H1 (cell line): Measurements from ENCODE around the gene UBXN4. TPM values are rescaled to one million over a fixed set of nuclear protein-coding genes. Genes with fewer than 3 reads are reported as not detected.

Experiments
- CTCF ChIA-PET: fragments of 300-600 bp; sonication (Branson Sonifier 250); formaldehyde crosslinking; loops from one replicate; lab custom pipeline; 2021; ENCODE audit not compliant: partially characterized antibody; lab: Charles Lee
- POLR2A ChIA-PET: fragments of 300-600 bp; sonication (Branson Sonifier 250); formaldehyde crosslinking; loops from one replicate; lab custom pipeline; 2021; ENCODE audit warnings: inconsistent platforms; ENCODE audit not compliant: partially characterized antibody; lab: Charles Lee
- DNase-seq, 2 experiments: peaks; one replicate each; pipeline versions ENCODE4 v3.0.0 to v3.0.0-alpha.2; 2010 to 2022; ENCODE audit warnings: low spot score in 2 of 2, low read depth in 1 of 2, mixed read lengths in 1 of 2
- FAIRE-seq: peaks from 2 replicates; lab custom pipeline; 2011; peaks lifted over from hg19 to GRCh38; lab: Jason Lieb, UNC
- H2AFZ ChIP-seq: 2 replicates; pipeline ENCODE4 v1.8.1; 2012; ENCODE audit warnings: low read length, inconsistent platforms
- H2AK5ac ChIP-seq: 2 replicates; pipeline ENCODE4 v1.6.1; 2013; ENCODE audit warnings: low read depth, low read length
- H2BK120ac ChIP-seq: replicated peaks from 2 replicates; pipeline ENCODE3; 2013; ENCODE audit warnings: low read depth, low read length, inconsistent platforms
- H2BK12ac ChIP-seq: 2 replicates; pipeline ENCODE4 v1.6.1; 2013; ENCODE audit warnings: low read depth, low read length
- H2BK15ac ChIP-seq: 2 replicates; pipeline ENCODE4 v1.6.1; 2013; ENCODE audit warnings: low read length
- H2BK20ac ChIP-seq: 2 replicates; pipeline ENCODE4 v1.6.1; 2013; ENCODE audit warnings: low read length
- H2BK5ac ChIP-seq: 2 replicates; pipeline ENCODE4 v1.6.1; 2013; ENCODE audit warnings: low read depth, low read length
- H3K14ac ChIP-seq: 2 replicates; pipeline ENCODE4 v1.6.1; 2013; ENCODE audit warnings: inconsistent platforms; ENCODE audit not compliant: insufficient read length
- H3K18ac ChIP-seq: 2 replicates; pipeline ENCODE4 v1.6.1; 2013; ENCODE audit warnings: low read length; ENCODE audit errors: extremely low read depth
- H3K23ac ChIP-seq: 2 replicates; pipeline ENCODE4 v1.6.1; 2013; ENCODE audit warnings: inconsistent platforms; ENCODE audit not compliant: insufficient read length
- H3K23me2 ChIP-seq: 2 replicates; pipeline ENCODE4 v1.6.1; 2013; ENCODE audit warnings: low read depth, low read length
- H3K27ac ChIP-seq: 2 replicates; pipeline ENCODE4 v1.6.1; 2011; ENCODE audit warnings: low read depth, low read length, inconsistent platforms
- H3K27me3 ChIP-seq, 4 experiments: replicated peaks in 1 of 4; 1 replicate in 1 of 4; 2 replicates in 3 of 4; pipeline versions ENCODE4 v1.6.1 to v1.8.1; 2011 to 2013; ENCODE audit warnings: low read length in 3 of 4, mild to moderate bottlenecking in 3 of 4, inconsistent platforms in 2 of 4, mixed read lengths in 2 of 4, moderate library complexity in 1 of 4; ENCODE audit not compliant: control insufficient read depth in 3 of 4, insufficient read depth in 3 of 4; ENCODE audit errors: extremely low read depth in 1 of 4
- H3K36me3 ChIP-seq, 4 experiments: 2 replicates each; pipeline versions ENCODE4 v1.6.1 to v1.8.1; 2011 to 2013; ENCODE audit warnings: mild to moderate bottlenecking in 4 of 4, low read length in 3 of 4, moderate library complexity in 2 of 4, control low read depth in 1 of 4, inconsistent platforms in 1 of 4; ENCODE audit not compliant: insufficient read depth in 4 of 4, control insufficient read depth in 2 of 4
- H3K4ac ChIP-seq: replicated peaks from 2 replicates; pipeline ENCODE3; 2013; ENCODE audit warnings: low read length, low read depth, mixed read lengths, inconsistent platforms; ENCODE audit not compliant: insufficient read length
- H3K4me1 ChIP-seq, 4 experiments: replicated peaks in 1 of 4; 1 replicate in 1 of 4; 2 replicates in 3 of 4; pipeline versions ENCODE4 v1.6.1 to v1.8.1; 2011 to 2013; ENCODE audit warnings: low read length in 3 of 4, inconsistent platforms in 2 of 4, mixed read lengths in 1 of 4; ENCODE audit not compliant: insufficient read depth in 4 of 4, control insufficient read depth in 3 of 4
- H3K4me2 ChIP-seq, 2 experiments: 2 replicates each; pipeline versions ENCODE4 v1.6.1 to v1.8.1; 2011 to 2013; ENCODE audit warnings: low read depth in 2 of 2, low read length in 2 of 2, control low read depth in 1 of 2, inconsistent platforms in 1 of 2, mild to moderate bottlenecking in 1 of 2; ENCODE audit not compliant: insufficient read depth in 1 of 2
- H3K4me3 ChIP-seq, 4 experiments: fragments of 200-600, 300-600 bp in 1 of 4; sonication (generic), shearing (Covaris generic), sonication (Bioruptor Twin) in 1 of 4; 2 replicates each; pipeline versions ENCODE4 v1.5.1 to v1.8.1; 2011 to 2016; ENCODE audit warnings: low read length in 4 of 4, low read depth in 3 of 4, control low read depth in 2 of 4, inconsistent platforms in 2 of 4, mild to moderate bottlenecking in 2 of 4, mixed read lengths in 1 of 4, moderate library complexity in 1 of 4; ENCODE audit not compliant: insufficient read depth in 2 of 4; ENCODE audit errors: extremely low read depth in 1 of 4
- H3K56ac ChIP-seq: replicated peaks from 2 replicates; pipeline ENCODE3; 2013; ENCODE audit warnings: low read depth, mild to moderate bottlenecking, mixed read lengths, low read length, inconsistent platforms; ENCODE audit not compliant: insufficient read length
- H3K79me1 ChIP-seq: 2 replicates; pipeline ENCODE4 v1.6.1; 2013; ENCODE audit warnings: low read depth, low read length, control low read depth
- H3K79me2 ChIP-seq, 2 experiments: 2 replicates each; pipeline versions ENCODE4 v1.6.1 to v1.8.1; 2012 to 2013; ENCODE audit warnings: low read length in 2 of 2, mild to moderate bottlenecking in 2 of 2, inconsistent platforms in 1 of 2; ENCODE audit not compliant: insufficient read depth in 2 of 2, control insufficient read depth in 1 of 2
- H3K9ac ChIP-seq, 4 experiments: replicated peaks in 1 of 4; 1 replicate in 1 of 4; 2 replicates in 3 of 4; pipeline versions ENCODE4 v1.6.1 to v1.8.1; 2011 to 2013; ENCODE audit warnings: low read depth in 3 of 4, low read length in 3 of 4, control low read depth in 2 of 4, mild to moderate bottlenecking in 2 of 4, moderate library complexity in 2 of 4, inconsistent platforms in 1 of 4; ENCODE audit errors: extremely low read depth in 1 of 4
- H3K9me3 ChIP-seq, 2 experiments: 2 replicates each; pipeline versions ENCODE4 v1.6.1 to v1.8.1; 2012 to 2013; ENCODE audit warnings: mild to moderate bottlenecking in 2 of 2, moderate library complexity in 2 of 2, control low read depth in 1 of 2, inconsistent platforms in 1 of 2, low read depth in 1 of 2, low read length in 1 of 2, mixed read lengths in 1 of 2; ENCODE audit not compliant: insufficient read depth in 2 of 2
- H4K20me1 ChIP-seq, 2 experiments: replicated peaks in 1 of 2; 2 replicates each; pipeline versions ENCODE3 to v1.8.1; 2011 to 2013; ENCODE audit warnings: inconsistent platforms in 2 of 2, low read length in 2 of 2, mild to moderate bottlenecking in 1 of 2; ENCODE audit not compliant: insufficient read depth in 2 of 2, control insufficient read depth in 1 of 2
- H4K5ac ChIP-seq: 2 replicates; pipeline ENCODE4 v1.6.1; 2013; ENCODE audit warnings: low read length, low read depth, mixed read lengths, inconsistent platforms; ENCODE audit not compliant: insufficient read length
- H4K8ac ChIP-seq: 2 replicates; pipeline ENCODE4 v1.8.0; 2013; ENCODE audit warnings: mild to moderate bottlenecking, moderate library complexity, low read length, inconsistent platforms; ENCODE audit not compliant: insufficient read depth; ENCODE audit errors: extremely low read depth
- H4K91ac ChIP-seq: replicated peaks from 2 replicates; pipeline ENCODE3; 2013; ENCODE audit warnings: low read length, mixed read lengths, inconsistent platforms; ENCODE audit not compliant: insufficient read length
- ATF3 ChIP-seq: IDR thresholded peaks from 2 replicates; pipeline ENCODE4 v1.6.1; 2011; ENCODE audit warnings: low read depth, mild to moderate bottlenecking, low read length; ENCODE audit not compliant: insufficient read depth
- CBX5 ChIP-seq: fragments of 300-800, 300-1000 bp; sonication (generic); IDR thresholded peaks from 2 replicates; pipeline ENCODE4 v1.7.1; 2016; ENCODE audit warnings: antibody characterized with exemption, low read length, low read depth
- CTCF ChIP-seq, 3 experiments: IDR thresholded peaks; 1 replicate in 2 of 3; 2 replicates in 1 of 3; pipeline versions ENCODE4 v1.5.1 to v1.6.1; 2011; ENCODE audit warnings: low read length in 3 of 3, mild to moderate bottlenecking in 3 of 3, inconsistent platforms in 2 of 3, low read depth in 1 of 3, moderate library complexity in 1 of 3; ENCODE audit not compliant: insufficient read depth in 1 of 3; ENCODE audit errors: control extremely low read depth in 1 of 3
- NANOG ChIP-seq: IDR thresholded peaks from 2 replicates; pipeline ENCODE4 v1.6.1; 2011; ENCODE audit warnings: low read length, low read depth, mild to moderate bottlenecking, inconsistent platforms; ENCODE audit not compliant: insufficient read depth, poor library complexity, severe bottlenecking
- POLR2A ChIP-seq, 2 experiments: IDR thresholded peaks; 1 replicate in 1 of 2; 2 replicates in 1 of 2; pipeline ENCODE4 v1.6.1; 2011; ENCODE audit warnings: low read depth in 2 of 2, low read length in 2 of 2, mild to moderate bottlenecking in 2 of 2; ENCODE audit errors: control extremely low read depth in 1 of 2
- POLR2AphosphoS5 ChIP-seq: IDR thresholded peaks from 2 replicates; pipeline ENCODE4 v1.6.1; 2011; ENCODE audit warnings: low read depth, low read length
- RAD21 ChIP-seq, 2 experiments: IDR thresholded peaks in 1 of 2; conservative IDR thresholded peaks in 1 of 2; 2 replicates each; pipeline ENCODE4 v1.6.1; 2011; ENCODE audit warnings: low read depth in 2 of 2, low read length in 2 of 2, improper control_type of control experiment in 1 of 2, inconsistent platforms in 1 of 2, mild to moderate bottlenecking in 1 of 2, moderate library complexity in 1 of 2
- SP4 ChIP-seq: IDR thresholded peaks from 2 replicates; pipeline ENCODE4 v1.6.1; 2012; ENCODE audit warnings: low read length, inconsistent platforms
- WGBS, 2 experiments: shearing (Covaris generic) in 1 of 2; methylation state at CpG; one replicate each; pipeline versions ENCODE4 v1.1.6 to v1.1.7; 2013 to 2015; ENCODE audit warnings: low lambda C conversion rate in 2 of 2, mixed read lengths in 2 of 2, inconsistent platforms in 1 of 2, low coverage in 1 of 2, missing lambda C conversion rate in 1 of 2; ENCODE audit not compliant: insufficient replicate concordance in 2 of 2, insufficient coverage in 1 of 2, insufficient read length in 1 of 2; ENCODE audit errors: extremely low coverage in 1 of 2, missing lambda C conversion rate in 1 of 2; 5-methylcytosine and 5-hydroxymethylcytosine counted together
- polyA plus RNA-seq, 7 experiments: library from polyadenylated mRNA; depleted of rRNA in 3 of 7; stranded (reverse) in 5 of 7; unstranded in 2 of 7; fragments of >200 nt in 5 of 7; fragments of 200-250 nt in 2 of 7; gene quantifications; 1 replicate in 5 of 7; 2 replicates in 1 of 7; 4 replicates in 1 of 7; pipeline versions ENCODE4 v1.2.1 to v1.2.3, GENCODE V29; 2011 to 2013; ENCODE audit warnings: missing spikeins in 2 of 7, mixed read lengths in 2 of 7
- total RNA-seq: library from RNA; stranded (reverse); fragmentation: NEBNext Ultra II Directional; extraction: Animal tissue kit (Norgen Biotek cat#: 25700); gene quantifications from 2 replicates; pipeline ENCODE4 v1.2.1, GENCODE V29; 2021

UBXN4 gene
- total and polyA plus RNA-seq, 2 of the 8 experiments (the other 6 are each of a cell fraction or from before 2014, with no cell fraction given): 20.1 to 64.2 TPM

DNA sequence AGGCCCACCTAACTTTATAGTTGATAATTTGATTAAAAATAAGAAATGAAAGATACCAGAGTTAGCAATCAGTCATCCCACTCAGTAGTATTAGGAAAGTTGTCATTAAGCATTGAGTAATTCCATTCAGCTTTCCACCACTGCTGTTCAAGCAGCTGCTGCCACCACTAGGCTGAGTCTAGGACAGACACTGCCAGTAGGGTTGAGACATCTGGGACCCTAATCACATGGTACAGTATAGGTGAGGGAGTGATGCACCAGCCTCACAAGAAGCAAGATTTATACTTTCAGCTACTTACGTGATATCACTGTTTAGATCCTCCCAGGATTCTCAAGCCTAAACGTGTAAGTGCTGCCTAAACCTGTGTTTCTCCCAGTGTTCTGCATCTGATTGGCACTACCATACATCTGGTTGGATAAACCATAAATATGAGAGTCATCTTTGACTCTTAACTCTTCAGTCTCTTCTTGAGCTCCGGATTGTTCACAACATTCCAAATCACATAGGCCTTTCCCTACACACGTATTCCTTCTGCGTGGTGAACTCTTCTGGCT, 3.2 kb downstream of the UBXN4 start:
- ChIA-PET CTCF (interaction anchor here (0.7 to 4.4 kb wide), 4 partner anchors 18 to 52 kb away, joined by 3 to 17 read pairs (median 4); no protein-coding TSS in a partner anchor), POLR2A (interaction anchor here (1.0 to 1.2 kb wide), 2 partner anchors 19 to 38 kb away, joined by 3 read pairs; no protein-coding TSS in a partner anchor)
- no peak overlapping the region for H3K4ac ChIP-seq
- no peak for DNase-seq
- H4K5ac ChIP-seq: no peak overlapping the region
- H4K91ac ChIP-seq: no peak overlapping the region
- H3K14ac ChIP-seq: no peak overlapping the region
- no peak overlapping the region for H3K56ac ChIP-seq
- no peak overlapping the region for H3K4me3 ChIP-seq
- H3K9me3 ChIP-seq: no peaks in the 10 kb centered on the region
- WGBS, 2 experiments: 93% methylated on average over 5 of the region's 5 CpGs; no CpG with 5 or more reads in 1 of the 2 experiments
- H2BK5ac ChIP-seq: no peak overlapping the region
- peaks cover 2% of the 10 kb centered on the region; the same call in 1 of the 2 replicates for H3K79me1 ChIP-seq
- H2BK12ac ChIP-seq: no peak overlapping the region
- H3K4me2 ChIP-seq: peak overlapping the region in 1 of 2 experiments; percentile 80; a peak in 1 of 4 replicates
- no peaks in the 10 kb centered on the region for H3K27me3 ChIP-seq
- H3K27ac ChIP-seq: no peak overlapping the region
- no peak overlapping the region for H2BK20ac ChIP-seq
- H2AK5ac ChIP-seq: no peak overlapping the region
- TF ChIP-seq POLR2AphosphoS5 (0 out of 2 replicates have a peak, but pooled peaks have one; percentile 30), ATF3 (no peak), CTCF (IDR thresholded peaks at IDR 0.05; ENCODE audit: control extremely low read depth in 1 of 3, insufficient read depth in 1 of 3, low read depth in 1 of 3, low read length in 3 of 3) (peak; percentile 31 to 54 (median 46)), RAD21 (IDR thresholded peaks at IDR 0.05 in 1 of 2, conservative IDR thresholded peaks at IDR 0.05 in 1 of 2; ENCODE audit: low read depth in 2 of 2, low read length in 2 of 2) (peak; percentile 44 to 61), SP4 (no peak), CBX5 (no peak), NANOG (no peak), POLR2A (IDR thresholded peaks at IDR 0.05; ENCODE audit: control extremely low read depth in 1 of 2, low read depth in 2 of 2, low read length in 2 of 2) (peak in 1 of 2 experiments; percentile 41; a peak in 1 of 3 replicates)
- TF ChIP-seq, all 59 proteins: peak for 4
- Histone ChIP-seq H3K36me3 (peaks cover 0 to 24% (median 6%) of the 10 kb centered on the region in 4 experiments; a peak in 5 of 8 replicates), H3K4me1 (peaks cover 0 to 6% (median 3%) of the 10 kb centered on the region in 4 experiments; a peak in 2 of 7 replicates), H2BK15ac (no peak overlapping the region), H4K8ac (no peak overlapping the region), H3K23ac (no peak overlapping the region), H3K9ac (no peak overlapping the region), H2AFZ (no peak overlapping the region), H4K20me1 (peaks cover 0 to 7% of the 10 kb centered on the region in 2 experiments), H3K79me2 (peaks cover 4 to 56% of the 10 kb centered on the region in 2 experiments; a peak in 3 of 4 replicates), H2BK120ac (no peak overlapping the region), H3K23me2 (no peaks in the 10 kb centered on the region; the same call in 1 of the 2 replicates), H3K18ac (no peak overlapping the region)
- peak; percentile 71 for FAIRE-seq
